ENCODE results near the gene BEGAIN. TPM values are rescaled to one million over a fixed set of nuclear protein-coding genes. Genes with fewer than 3 reads are reported as not detected.

Gene BEGAIN
- total RNA-seq, 1 donor from 2014 or later = 2.5 TPM

DNA sequence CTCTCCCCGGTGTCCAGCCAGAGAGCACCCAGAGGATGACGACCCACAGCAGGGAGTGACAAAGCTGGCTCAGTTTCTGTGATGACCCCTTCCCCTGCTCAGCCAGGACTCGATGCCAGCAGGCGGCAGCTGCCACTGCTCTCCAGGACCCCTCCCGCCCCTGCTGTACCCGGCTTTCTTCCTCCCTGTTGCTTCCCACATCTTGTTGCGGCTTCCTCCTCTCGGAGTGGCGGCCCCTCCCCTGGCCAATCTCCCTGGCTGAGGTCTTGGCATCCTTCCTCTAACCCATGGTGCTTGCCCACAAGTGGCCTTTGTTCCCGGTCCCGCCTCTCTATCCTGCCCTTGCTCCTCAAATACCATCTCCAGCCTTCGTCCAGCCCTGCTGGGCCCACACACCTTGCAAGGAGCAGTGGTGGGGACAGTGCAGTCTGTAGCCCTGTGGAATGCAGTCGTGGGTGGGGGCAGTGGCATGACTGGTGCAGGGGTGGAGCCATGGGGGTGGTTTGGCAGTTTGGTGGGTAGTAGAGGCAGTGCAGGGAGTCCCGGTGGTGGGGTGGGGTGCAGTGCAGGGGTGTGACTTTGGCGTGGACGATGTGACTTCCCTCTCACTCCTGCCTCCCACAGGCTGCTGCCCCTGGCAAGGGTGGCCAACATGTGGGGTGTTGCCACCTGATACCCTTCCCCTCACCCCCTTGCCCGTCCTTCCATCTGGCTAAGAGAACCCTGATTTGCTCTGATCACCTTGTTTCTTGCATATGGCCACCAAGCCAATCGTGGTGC is 16.3 kb upstream of the BEGAIN start:
- Mint-ChIP-seq H3K4me1 (ENCODE audit: low read depth) (no peaks in the 10 kb centered on the region), H3K9me3 (peaks cover 19% of the 10 kb centered on the region), H3K27ac (no peak overlapping the region), H3K27me3 (ENCODE audit: insufficient read depth) (peaks cover 30% of the 10 kb centered on the region), H3K4me3 (no peak overlapping the region), H3K36me3 (ENCODE audit: low read depth) (peaks cover 3% of the 10 kb centered on the region)
- intact Hi-C loops (cut with micrococcal nuclease) = no loop called here
- no peak for DNase-seq (ENCODE audit: low spot score)

DNA sequence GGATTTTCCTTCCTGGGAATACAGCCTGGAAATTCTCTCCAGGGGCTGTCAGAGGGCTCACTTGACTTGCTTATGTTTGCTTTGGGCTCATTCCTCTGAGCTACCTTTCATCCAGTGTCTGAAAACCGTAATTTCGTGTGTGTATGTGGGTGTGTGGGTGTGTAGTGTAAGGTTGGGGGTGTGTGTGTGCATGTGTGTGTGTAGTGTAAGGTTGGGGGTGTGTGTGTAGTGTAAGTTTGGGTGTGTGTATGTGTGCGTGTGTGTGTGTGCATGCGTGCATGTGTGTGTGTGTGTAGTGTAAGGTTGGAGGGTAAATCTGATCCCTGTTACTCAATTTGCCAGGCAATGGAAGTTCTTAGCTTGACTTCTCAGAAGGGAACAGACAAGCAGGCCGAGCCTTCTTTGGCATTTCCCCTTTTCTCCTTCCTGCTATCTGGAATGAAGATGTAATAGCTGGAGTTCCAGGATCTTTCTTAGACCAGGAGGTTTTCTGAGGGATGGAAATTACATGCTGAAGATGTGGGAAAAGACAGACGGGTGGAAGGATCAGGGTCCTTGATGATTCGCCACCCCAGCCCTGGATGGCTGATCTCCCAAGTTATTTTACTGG is 15.5 kb upstream of the BEGAIN start:
- peaks cover 19% of the 10 kb centered on the region for H3K9me3 Mint-ChIP-seq
- intact Hi-C loops (cut with micrococcal nuclease) = no loop called here
- peaks cover 3% of the 10 kb centered on the region for H3K36me3 Mint-ChIP-seq (ENCODE audit: low read depth)
- no peaks in the 10 kb centered on the region for H3K4me1 Mint-ChIP-seq (ENCODE audit: low read depth)
- no peak overlapping the region for H3K27ac Mint-ChIP-seq
- no peak overlapping the region for H3K4me3 Mint-ChIP-seq
- DNase-seq (ENCODE audit: low spot score) = no peak
- peaks cover 38% of the 10 kb centered on the region for H3K27me3 Mint-ChIP-seq (ENCODE audit: insufficient read depth)

DNA sequence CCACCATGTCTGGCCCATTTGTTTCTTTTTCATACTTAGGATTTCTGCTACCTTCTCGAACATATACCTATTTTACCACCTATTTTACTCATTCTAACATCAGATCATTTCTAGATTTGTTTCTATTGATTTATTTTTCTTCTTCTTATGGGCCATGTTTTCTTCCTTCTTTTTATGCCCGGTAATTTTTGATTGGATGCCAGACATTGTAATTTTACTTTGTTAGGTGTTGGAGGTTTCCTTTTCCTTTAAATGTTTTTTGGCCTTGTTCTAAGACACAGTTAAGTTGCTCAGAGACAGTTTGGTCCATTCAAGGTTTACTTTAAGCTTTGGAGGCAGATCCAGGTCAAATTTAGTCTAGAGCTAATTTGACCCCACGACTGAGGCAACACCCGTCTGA is 14.7 kb upstream of the BEGAIN start:
- Mint-ChIP-seq H3K4me3 (no peak overlapping the region), H3K27ac (no peak overlapping the region), H3K9me3 (peaks cover 19% of the 10 kb centered on the region), H3K36me3 (ENCODE audit: low read depth) (peaks cover 3% of the 10 kb centered on the region), H3K4me1 (ENCODE audit: low read depth) (no peaks in the 10 kb centered on the region), H3K27me3 (ENCODE audit: insufficient read depth) (peaks cover 46% of the 10 kb centered on the region)
- intact Hi-C loops (cut with micrococcal nuclease) = no loop called here
- DNase-seq (ENCODE audit: low spot score) = no peak

DNA sequence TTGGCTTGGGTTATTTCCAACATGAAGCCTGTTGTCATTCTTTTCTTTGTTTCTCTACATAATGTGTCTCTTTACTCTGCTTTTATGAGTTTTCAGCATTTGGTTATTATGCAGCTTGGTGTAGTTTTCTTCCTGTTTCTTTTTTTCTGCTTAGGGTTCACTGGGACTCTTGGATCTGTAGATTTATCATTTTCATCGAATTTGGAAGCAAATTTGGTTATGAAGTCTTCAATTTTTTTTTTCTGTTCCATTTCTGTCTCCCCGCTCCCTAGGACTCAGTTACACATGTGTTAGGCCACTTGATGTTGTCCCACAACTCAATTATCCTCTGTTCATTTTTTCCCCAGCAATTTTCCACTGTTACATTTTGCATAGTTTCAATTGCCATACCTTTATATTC is 13.8 kb upstream of the BEGAIN start:
- Mint-ChIP-seq H3K36me3 (ENCODE audit: low read depth) (peaks cover 3% of the 10 kb centered on the region), H3K4me3 (no peak overlapping the region), H3K27ac (no peak overlapping the region), H3K9me3 (peaks cover 19% of the 10 kb centered on the region), H3K4me1 (ENCODE audit: low read depth) (no peaks in the 10 kb centered on the region), H3K27me3 (ENCODE audit: insufficient read depth) (peaks cover 47% of the 10 kb centered on the region)
- intact Hi-C loops (cut with micrococcal nuclease) = no loop called here
- DNase-seq (ENCODE audit: low spot score) = no peak

DNA sequence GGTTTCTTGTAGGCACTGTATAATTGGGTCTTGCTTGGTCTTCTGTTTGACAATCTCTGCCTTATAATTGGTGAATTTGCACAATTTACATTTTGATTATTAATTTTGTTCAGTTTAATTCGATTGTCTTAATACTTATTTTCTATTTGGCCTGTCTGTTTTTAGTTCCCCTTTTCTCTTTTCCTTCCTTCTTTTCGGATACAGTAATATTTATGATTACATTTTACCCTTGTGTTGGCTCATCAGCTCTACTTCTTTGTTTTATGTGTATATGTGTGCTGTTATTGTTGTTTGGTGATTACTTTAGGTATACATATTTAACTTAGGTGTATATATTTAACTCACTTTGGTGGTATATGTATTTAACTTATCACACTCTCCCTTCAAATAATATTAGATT is 12.8 kb upstream of the BEGAIN start:
- Mint-ChIP-seq H3K4me3 (no peak overlapping the region), H3K36me3 (ENCODE audit: low read depth) (peaks cover 3% of the 10 kb centered on the region), H3K27ac (no peak overlapping the region), H3K4me1 (ENCODE audit: low read depth) (no peaks in the 10 kb centered on the region), H3K9me3 (peaks cover 19% of the 10 kb centered on the region), H3K27me3 (ENCODE audit: insufficient read depth) (peaks cover 47% of the 10 kb centered on the region)
- intact Hi-C loops (cut with micrococcal nuclease) = no loop called here
- DNase-seq (ENCODE audit: low spot score) = no peak

DNA sequence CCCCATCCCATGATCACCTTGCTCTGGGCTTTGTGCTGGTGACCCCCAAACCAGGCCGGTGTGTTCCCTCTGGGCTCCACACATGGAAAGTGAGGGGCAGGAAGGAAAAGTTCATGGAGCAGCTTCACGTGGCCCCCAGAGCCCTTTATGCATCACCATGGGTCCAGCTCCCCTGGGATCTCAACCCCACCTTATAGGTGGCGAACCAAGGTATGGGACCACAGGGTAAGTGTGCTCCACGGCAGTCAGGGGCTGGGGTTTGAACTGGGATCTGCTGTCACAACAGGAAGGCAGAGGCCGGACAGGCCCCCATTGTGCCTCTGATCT is 7.4 kb upstream of the BEGAIN start:
- no peak overlapping the region for H3K27ac Mint-ChIP-seq
- intact Hi-C loops (cut with micrococcal nuclease) = no loop called here
- H3K4me1 Mint-ChIP-seq (ENCODE audit: low read depth) = no peaks in the 10 kb centered on the region
- no peak overlapping the region for H3K4me3 Mint-ChIP-seq
- H3K27me3 Mint-ChIP-seq (ENCODE audit: insufficient read depth) = peaks cover 35% of the 10 kb centered on the region
- no peak for DNase-seq (ENCODE audit: low spot score)
- H3K36me3 Mint-ChIP-seq (ENCODE audit: low read depth) = no peaks in the 10 kb centered on the region
- H3K9me3 Mint-ChIP-seq = no peaks in the 10 kb centered on the region

DNA sequence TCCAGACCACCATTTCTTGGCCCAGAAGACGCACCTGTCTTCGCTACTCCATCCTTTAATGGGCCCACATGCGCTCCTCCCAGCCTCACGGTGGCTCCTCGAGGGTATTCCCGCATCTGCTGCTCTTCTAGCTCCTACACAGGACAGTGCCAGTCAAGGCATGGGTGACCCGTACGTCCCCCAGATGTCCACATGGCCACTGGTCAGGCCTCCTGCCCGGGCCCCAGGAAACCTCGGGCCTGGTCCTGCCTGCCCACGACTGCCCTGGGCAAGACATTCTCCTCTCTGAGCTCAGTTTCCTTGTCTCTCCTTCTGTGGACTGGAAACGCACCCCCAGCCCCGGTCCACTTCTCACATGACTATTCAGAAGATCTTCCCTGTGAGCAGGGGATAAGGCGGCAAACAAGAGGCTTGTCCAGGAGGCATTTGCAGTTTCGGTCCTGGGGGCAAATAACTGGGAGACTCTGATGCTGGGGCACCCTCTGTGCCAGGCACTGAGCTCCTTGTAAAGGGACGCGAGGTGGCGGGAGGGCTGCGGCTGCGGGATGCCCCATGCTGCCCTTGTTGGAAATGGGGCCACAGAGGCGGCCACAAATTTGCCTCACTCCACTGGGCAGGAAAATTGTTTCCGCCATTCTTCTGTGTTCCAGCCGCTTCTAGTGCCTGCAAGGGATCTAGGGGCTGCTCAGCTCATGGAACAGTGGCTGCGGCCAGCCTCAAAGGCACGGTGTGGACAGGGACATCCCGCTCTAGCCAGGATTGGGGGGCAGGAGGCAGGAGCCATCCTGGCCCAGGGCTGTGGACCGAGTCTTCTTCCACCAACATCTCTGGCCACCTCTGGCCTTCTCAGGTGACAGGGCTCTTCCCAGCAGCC is 6.8 kb upstream of the BEGAIN start:
- no peak overlapping the region for H3K27ac Mint-ChIP-seq
- H3K9me3 Mint-ChIP-seq = no peaks in the 10 kb centered on the region
- no peaks in the 10 kb centered on the region for H3K4me1 Mint-ChIP-seq (ENCODE audit: low read depth)
- DNase-seq (ENCODE audit: low spot score) = no peak
- no peak overlapping the region for H3K4me3 Mint-ChIP-seq
- intact Hi-C loops (cut with micrococcal nuclease) = no loop called here
- peaks cover 29% of the 10 kb centered on the region for H3K27me3 Mint-ChIP-seq (ENCODE audit: insufficient read depth)
- H3K36me3 Mint-ChIP-seq (ENCODE audit: low read depth) = no peaks in the 10 kb centered on the region

DNA sequence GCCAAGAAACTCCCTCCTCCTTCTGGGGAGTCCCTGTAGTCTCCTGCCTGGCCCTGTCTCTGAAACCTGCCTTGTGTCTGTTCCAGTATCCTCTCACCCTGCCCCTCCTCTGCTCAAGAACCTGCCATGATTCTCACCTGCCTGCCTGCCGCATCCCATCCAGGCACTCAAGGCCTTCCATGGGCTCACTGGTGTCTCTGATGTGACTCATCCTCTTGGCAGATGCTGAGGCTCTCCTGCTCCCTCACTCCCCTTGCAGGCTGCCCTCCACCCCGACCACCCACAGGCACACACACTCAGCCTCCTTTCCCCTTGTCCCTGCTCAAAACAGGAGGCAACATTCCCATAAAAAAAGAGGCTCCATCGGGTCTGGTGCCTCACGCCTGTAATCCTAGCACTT is 5.8 kb upstream of the BEGAIN start:
- peaks cover 26% of the 10 kb centered on the region for H3K27me3 Mint-ChIP-seq (ENCODE audit: insufficient read depth)
- H3K27ac Mint-ChIP-seq = no peak overlapping the region
- no peaks in the 10 kb centered on the region for H3K4me1 Mint-ChIP-seq (ENCODE audit: low read depth)
- intact Hi-C loops (cut with micrococcal nuclease) = no loop called here
- H3K9me3 Mint-ChIP-seq = no peaks in the 10 kb centered on the region
- no peak for DNase-seq (ENCODE audit: low spot score)
- no peak overlapping the region for H3K4me3 Mint-ChIP-seq
- H3K36me3 Mint-ChIP-seq (ENCODE audit: low read depth) = no peaks in the 10 kb centered on the region

DNA sequence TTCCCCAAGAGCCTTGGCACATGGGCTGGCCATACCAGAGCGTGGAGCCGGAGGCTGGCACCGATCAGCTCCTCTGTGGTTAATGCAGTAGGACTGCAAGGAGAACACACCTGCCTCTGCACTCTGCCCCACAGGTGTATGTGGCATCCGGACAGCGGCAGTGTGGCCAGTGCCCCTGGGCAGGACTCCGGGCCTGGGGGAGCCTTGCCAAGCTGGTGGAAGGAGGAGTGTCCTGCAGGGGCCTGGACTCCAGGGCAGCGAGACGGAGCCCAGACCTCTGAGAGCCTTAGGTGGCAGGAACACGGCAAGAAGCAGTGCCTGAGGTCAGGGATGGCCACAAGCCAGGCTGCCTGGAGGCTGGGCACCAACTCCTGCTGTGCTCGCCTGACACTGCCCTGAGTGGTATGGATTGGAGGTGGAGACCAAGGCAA is 5.3 kb upstream of the BEGAIN start:
- Mint-ChIP-seq H3K27ac (no peak overlapping the region), H3K4me1 (ENCODE audit: low read depth) (no peaks in the 10 kb centered on the region), H3K27me3 (ENCODE audit: insufficient read depth) (peaks cover 26% of the 10 kb centered on the region), H3K36me3 (ENCODE audit: low read depth) (no peaks in the 10 kb centered on the region), H3K9me3 (no peaks in the 10 kb centered on the region), H3K4me3 (no peak overlapping the region)
- intact Hi-C loops (cut with micrococcal nuclease) = no loop called here
- no peak for DNase-seq (ENCODE audit: low spot score)

DNA sequence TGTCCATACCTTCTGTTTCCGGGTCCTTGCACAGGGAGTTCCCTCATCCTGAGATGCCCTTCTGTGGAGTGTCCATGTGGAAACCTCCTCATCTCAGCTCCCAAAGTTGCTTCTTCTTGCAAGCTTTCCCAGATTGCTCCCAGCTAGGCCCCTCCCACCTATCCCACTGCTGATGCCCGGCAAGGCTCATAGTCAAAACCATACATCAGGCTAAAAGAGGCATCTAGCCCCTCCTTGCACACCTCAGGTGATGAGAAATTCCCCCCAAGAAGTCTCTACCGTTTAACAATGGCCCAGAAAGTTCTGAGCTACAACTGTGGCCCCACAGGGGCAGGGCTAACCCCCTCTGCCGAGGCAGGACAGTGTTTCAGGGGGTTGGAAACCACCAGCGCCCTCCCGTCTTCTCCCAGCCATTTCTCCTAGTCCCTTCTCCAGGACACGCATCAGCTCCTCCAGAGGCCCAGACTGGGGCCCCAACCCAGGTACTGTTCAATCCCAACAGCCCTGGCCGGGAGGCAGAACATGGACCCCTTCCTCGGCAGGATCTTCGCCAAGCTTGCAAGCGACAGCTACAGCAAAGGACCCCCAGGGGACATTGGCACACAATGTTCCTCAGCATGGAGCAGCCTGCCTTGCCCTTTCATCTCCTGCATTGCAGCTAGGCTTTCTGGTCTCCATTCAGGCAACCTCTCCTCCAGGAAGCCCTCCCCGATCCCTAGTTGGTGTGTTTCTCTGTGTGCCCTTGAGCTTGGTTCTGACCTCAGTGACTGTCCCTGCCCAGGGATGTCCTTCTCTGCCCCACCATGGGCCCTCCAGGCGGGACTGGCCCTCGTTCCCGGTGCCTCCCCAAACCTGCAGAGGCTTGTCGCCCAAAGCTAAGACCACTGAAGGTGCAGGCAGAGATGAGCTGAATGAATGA is 4.5 kb upstream of the BEGAIN start:
- intact Hi-C loops (cut with micrococcal nuclease) = no loop called here
- no peaks in the 10 kb centered on the region for H3K4me1 Mint-ChIP-seq (ENCODE audit: low read depth)
- H3K27ac Mint-ChIP-seq = no peak overlapping the region
- no peaks in the 10 kb centered on the region for H3K9me3 Mint-ChIP-seq
- H3K4me3 Mint-ChIP-seq = no peak overlapping the region
- no peak for DNase-seq (ENCODE audit: low spot score)
- H3K36me3 Mint-ChIP-seq (ENCODE audit: low read depth) = no peaks in the 10 kb centered on the region
- peaks cover 18% of the 10 kb centered on the region for H3K27me3 Mint-ChIP-seq (ENCODE audit: insufficient read depth)

DNA sequence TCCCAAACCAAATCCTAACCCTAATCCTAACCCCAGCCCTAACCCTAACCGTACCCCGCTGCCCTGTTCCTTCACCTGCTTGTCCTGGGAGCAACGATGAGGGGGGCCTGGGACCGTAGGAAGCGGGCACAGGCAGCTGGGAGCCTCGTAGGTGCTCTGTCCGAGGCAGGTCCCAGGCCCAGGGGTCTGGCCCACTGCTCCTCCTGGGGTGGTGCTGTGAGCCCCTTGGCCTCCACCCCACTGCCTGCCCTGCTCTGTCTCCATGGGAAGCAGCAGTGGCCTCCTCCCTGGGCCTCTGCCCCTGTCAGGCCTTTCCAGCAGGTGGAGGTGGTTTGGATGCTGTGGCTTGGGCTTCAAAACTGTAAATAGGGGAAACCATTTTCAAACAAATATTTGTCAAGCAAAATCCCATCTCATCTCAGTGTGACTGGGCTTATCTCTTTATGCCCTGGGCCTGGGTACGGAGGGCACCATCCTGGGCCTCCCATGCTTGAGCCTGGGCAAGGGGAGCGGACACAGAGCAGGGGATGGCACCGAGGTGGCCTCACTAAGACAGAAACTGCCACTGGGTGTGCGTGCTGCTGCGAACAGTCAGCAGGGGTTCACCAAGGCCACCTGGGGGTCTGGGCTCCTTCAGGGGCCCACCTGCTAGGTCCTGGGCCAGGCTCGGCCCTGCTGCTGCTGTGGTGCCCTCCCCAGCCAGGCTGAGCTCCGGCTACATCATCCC is 3.7 kb upstream of the BEGAIN start:
- Mint-ChIP-seq H3K27ac (no peak overlapping the region), H3K9me3 (no peaks in the 10 kb centered on the region), H3K27me3 (ENCODE audit: insufficient read depth) (peaks cover 19% of the 10 kb centered on the region), H3K36me3 (ENCODE audit: low read depth) (no peaks in the 10 kb centered on the region), H3K4me3 (no peak overlapping the region), H3K4me1 (ENCODE audit: low read depth) (no peaks in the 10 kb centered on the region)
- DNase-seq (ENCODE audit: low spot score) = no peak
- intact Hi-C loops (cut with micrococcal nuclease) = no loop called here
